ENCODE data around the gene TRPM4.
"Not testable (repeated sequence)": the region's sequence is repeated elsewhere in the genome, so short reads cannot be mapped to it uniquely, and the experiment has no call there.

TRPM4 gene

GRCh38 chr19:49196527-49197240, 39.1 kb downstream of the TRPM4 start:
- no peak for DNase-seq

- DNase-seq: no peak
Measured at GRCh38 chr19:49200238-49200862, 42.8 kb downstream of the TRPM4 start.

- no peak for DNase-seq
Measured at GRCh38 chr19:49201042-49201441, 43.5 kb downstream of the TRPM4 start.

DNA sequence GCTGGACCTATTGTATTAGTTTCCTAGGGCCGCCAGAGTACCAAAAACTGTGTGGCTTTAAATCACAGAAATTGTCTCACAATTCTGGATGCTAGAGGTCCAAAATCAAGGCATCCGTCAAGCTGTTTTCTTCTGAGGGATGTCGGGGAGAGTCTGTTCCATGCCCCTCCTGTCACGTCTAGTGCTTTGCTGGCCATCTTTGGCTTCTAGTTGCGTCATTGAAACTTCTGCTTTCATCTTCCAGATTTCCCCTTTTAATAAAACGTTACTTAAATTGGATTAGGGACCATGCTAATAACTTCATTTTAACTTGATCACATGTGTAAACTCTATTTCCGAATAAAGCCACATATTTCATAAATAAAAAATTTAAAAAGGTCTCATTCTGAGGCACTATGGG, 47.5 kb downstream of the TRPM4 start:
- DNase-seq: no peak

- DNase-seq: not testable (repeated sequence)
Measured at GRCh38 chr19:49209502-49209901, 51.9 kb downstream of the TRPM4 start.

DNA sequence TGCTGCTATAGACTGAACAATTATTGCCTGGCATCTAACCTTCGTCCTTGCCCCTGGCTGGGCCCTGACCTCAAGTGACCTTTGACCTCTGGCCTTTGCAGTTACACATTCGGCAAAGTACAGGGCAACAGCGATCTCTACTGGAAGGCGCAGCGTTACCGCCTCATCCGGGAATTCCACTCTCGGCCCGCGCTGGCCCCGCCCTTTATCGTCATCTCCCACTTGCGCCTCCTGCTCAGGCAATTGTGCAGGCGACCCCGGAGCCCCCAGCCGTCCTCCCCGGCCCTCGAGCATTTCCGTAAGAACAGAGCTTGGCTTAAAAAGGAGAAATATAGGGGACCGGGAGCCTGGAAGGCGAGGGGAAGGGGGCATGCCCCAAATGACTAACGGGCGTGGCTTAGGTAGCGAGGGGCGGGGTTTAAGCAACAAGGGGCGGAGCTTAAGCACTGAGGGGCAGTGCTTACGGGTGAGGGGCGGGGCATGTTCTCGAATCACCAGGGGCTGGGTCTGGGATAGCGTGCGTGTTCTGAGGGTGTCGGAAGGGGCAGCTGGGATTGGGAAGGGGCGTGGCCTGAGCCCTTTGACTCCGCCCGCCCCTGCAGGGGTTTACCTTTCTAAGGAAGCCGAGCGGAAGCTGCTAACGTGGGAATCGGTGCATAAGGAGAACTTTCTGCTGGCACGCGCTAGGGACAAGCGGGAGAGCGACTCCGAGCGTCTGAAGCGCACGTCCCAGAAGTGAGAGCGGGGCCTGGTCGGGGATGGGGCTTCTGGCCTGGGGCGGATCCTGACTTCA, 52.7 kb downstream of the TRPM4 start:
- DNase-seq: no peak

GRCh38 chr19:49210901-49211451, 53.4 kb downstream of the TRPM4 start:
- DNase-seq: no peak

GRCh38 chr19:49212016-49212701, 54.6 kb downstream of the TRPM4 start:
- DNase-seq: no peak

DNA sequence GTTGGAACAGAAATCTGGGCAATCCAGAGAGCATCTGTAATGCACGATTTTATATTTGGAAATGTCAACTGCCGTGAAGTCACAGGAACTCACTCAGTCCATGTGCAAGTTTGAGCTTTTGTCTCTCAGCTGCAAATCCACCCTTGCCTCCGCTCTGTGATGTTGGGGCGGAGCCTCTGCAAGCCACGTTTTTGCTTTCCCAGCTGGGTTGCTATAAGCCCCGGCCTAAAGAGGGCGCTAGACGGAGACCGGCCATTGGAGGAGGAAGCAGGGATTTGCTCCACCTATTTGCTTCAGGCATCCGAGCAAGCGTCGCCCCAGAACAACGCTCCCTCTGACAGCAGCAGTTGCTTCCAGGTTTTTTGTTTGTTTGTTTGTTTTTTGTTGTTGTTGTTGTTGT, 56.2 kb downstream of the TRPM4 start:
- DNase-seq: no peak

DNA sequence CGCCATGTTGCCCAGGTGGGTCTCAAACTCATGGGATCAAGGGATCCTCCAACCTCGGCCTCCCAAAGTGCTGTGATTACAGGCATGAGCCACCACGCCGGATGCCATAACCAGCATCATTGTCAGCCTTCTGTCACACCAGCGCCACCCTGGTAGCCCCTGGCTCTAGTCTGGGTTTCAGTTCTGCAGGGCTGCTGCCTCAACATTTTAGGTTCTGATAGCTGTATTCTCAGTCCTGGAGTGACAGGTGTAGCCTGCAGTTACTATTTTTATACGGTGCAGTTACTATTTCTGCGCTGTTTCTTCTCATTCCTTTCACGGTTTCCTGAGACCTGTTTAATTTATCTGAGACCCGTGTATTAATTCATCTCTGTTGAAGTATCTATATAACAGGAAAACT, 57.1 kb downstream of the TRPM4 start:
- DNase-seq: no peak

- DNase-seq: no peak
Measured at GRCh38 chr19:49216071-49216470, 58.5 kb downstream of the TRPM4 start.

GRCh38 chr19:49217382-49217781, 59.8 kb downstream of the TRPM4 start:
- DNase-seq: no peak

DNA sequence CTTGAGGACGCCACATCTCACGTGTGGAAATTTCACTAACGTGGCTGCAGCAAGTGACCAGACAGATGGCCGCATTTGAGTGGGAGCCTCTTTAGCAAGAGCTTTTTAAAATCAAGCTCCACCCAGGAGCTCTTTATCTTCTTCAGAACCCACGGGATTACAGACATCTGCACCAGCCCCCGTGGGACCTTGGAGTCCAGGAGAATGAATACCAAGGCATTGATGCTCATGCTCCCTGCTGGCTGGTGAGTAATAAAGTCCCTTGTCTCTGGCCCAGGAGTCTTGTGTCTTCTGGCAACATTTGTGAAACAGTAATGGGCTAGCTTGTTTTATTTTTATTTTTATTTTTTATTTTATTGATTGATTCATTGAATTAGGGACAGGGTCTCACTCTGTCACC, 64.4 kb downstream of the TRPM4 start:
- DNase-seq: no peak

- no peak for DNase-seq
Measured at GRCh38 chr19:49222528-49222927, 64.9 kb downstream of the TRPM4 start.

GRCh38 chr19:49223472-49223871, 65.9 kb downstream of the TRPM4 start:
- no peak for DNase-seq

- DNase-seq: not testable (repeated sequence)
Measured at GRCh38 chr19:49224441-49224840, 66.8 kb downstream of the TRPM4 start.

- DNase-seq: peak; percentile 78
Measured at GRCh38 chr19:49224879-49225278, 67.3 kb downstream of the TRPM4 start.

DNA sequence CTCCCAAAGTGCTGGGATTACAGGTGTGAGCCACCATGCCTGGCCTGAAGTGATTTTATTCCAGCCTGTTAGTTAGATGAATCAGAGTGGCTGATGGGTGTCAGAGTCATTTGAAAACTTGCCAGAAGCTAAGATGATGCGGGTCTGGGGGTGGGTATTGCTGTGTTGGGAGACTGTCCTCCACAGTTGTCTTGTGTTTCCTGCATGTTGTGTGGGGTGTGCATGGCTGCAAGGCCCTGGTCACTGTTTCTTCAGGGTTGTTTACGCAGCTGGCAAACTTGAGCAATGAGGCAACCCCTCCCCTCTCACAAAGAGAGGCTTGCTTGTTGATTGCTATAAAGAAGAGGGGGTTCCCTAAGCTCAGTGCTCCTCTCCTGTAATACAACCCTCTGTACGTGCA, 71.8 kb downstream of the TRPM4 start:
- DNase-seq: no peak

DNA sequence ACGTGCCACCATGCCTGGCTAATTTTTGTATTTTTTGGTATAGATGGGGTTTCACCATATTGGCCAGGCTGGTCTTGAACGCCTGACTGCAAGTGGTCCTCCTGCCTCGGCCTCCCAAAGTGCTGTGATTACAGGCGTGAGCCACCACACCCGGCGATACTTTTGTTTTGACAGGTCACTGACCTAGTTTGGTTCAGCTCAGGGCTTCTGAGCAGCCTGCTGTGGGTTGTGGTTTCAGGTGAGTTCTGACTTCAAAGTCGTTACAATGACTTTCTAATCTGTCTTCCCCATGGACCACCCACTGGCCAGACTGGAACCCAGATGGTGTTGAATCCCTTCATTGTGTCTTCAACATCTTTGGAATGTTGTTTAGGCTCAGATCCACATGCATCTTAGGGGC, 73.8 kb downstream of the TRPM4 start:
- DNase-seq: no peak

GRCh38 chr19:49231804-49232203, 74.2 kb downstream of the TRPM4 start:
- DNase-seq: no peak

GRCh38 chr19:49233163-49233562, 75.6 kb downstream of the TRPM4 start:
- DNase-seq: no peak

- DNase-seq: no peak
Measured at GRCh38 chr19:49241769-49242168, 84.2 kb downstream of the TRPM4 start.

GRCh38 chr19:49243129-49243528, 85.5 kb downstream of the TRPM4 start:
- DNase-seq: no peak
